Loucy (cell line): Measurements from ENCODE around the gene RGL4.

Source experiments
- H2AFZ ChIP-seq: fragments of 200-600 bp; sonication (generic); 2 replicates; pipeline ENCODE4 v1.6.0; 2016; ENCODE audit warnings: antibody characterized with exemption, mild to moderate bottlenecking, low read length, moderate library complexity
- H3F3A ChIP-seq: fragments of 200-600 bp; 2 replicates; pipeline ENCODE4 v1.6.0; 2016; ENCODE audit warnings: antibody characterized with exemption, low read depth, mild to moderate bottlenecking
- H3K27me3 ChIP-seq: fragments of 200-600 bp; sonication (generic); 2 replicates; pipeline ENCODE4 v1.6.1; 2014; ENCODE audit warnings: low read length, mild to moderate bottlenecking; ENCODE audit not compliant: insufficient read depth, poor library complexity, severe bottlenecking
- H3K36me3 ChIP-seq: fragments of 200-600 bp; sonication (generic); 2 replicates; pipeline ENCODE4 v1.6.1; 2016; ENCODE audit warnings: low read length; ENCODE audit not compliant: insufficient read depth
- H3K4me1 ChIP-seq: fragments of 200-600 bp; sonication (generic); 2 replicates; pipeline ENCODE4 v1.5.1; 2014; ENCODE audit warnings: low read length, mild to moderate bottlenecking; ENCODE audit not compliant: insufficient read depth, poor library complexity, severe bottlenecking
- H3K4me2 ChIP-seq: fragments of 200-600 bp; sonication (generic); 2 replicates; pipeline ENCODE4 v1.6.0; 2014; ENCODE audit warnings: antibody characterized with exemption, low read length, low read depth, mild to moderate bottlenecking; ENCODE audit not compliant: poor library complexity, severe bottlenecking
- H3K4me3 ChIP-seq: fragments of 200-600 bp; sonication (generic); 2 replicates; pipeline ENCODE4 v1.5.1; 2014; ENCODE audit warnings: low read length, mild to moderate bottlenecking, mixed read lengths; ENCODE audit not compliant: poor library complexity, severe bottlenecking
- H3K79me2 ChIP-seq: fragments of 200-600 bp; sonication (generic); 2 replicates; pipeline ENCODE4 v1.6.1; 2014; ENCODE audit warnings: low read length; ENCODE audit not compliant: insufficient read depth
- H3K9ac ChIP-seq: fragments of 200-600 bp; sonication (generic); 2 replicates; pipeline ENCODE4 v1.6.0; 2014; ENCODE audit warnings: mild to moderate bottlenecking, low read depth, low read length, moderate library complexity; ENCODE audit not compliant: poor library complexity, severe bottlenecking
- H3K9me2 ChIP-seq: fragments of 200-600 bp; sonication (generic); replicated peaks from 2 replicates; pipeline ENCODE4 v1.6.1; 2016; ENCODE audit warnings: low read depth, low read length, mixed read lengths
- H3K9me3 ChIP-seq: fragments of 200-600 bp; sonication (generic); 2 replicates; pipeline ENCODE4 v1.6.1; 2014; ENCODE audit warnings: mild to moderate bottlenecking, antibody characterized with exemption, low read length, low read depth; ENCODE audit not compliant: insufficient read depth
- H4K20me1 ChIP-seq: fragments of 200-600 bp; sonication (generic); 2 replicates; pipeline ENCODE4 v1.6.0; 2014; ENCODE audit warnings: antibody characterized with exemption, low read length, mild to moderate bottlenecking; ENCODE audit not compliant: insufficient read depth, poor library complexity, severe bottlenecking
- EZH2phosphoT487 ChIP-seq: fragments of 200-600 bp; IDR thresholded peaks from 2 replicates; pipeline ENCODE4 v1.6.1; 2018; ENCODE audit warnings: antibody characterized with exemption, mild to moderate bottlenecking, moderate library complexity, borderline replicate concordance
- TF ChIP-seq, protein P1 (sequence below): fragments of 200-600 bp; sonication (generic); conservative IDR thresholded peaks from 2 replicates; pipeline ENCODE4 v1.5.1; 2014; ENCODE audit warnings: mild to moderate bottlenecking, antibody characterized with exemption, low read length

The RGL4 gene

DNA sequence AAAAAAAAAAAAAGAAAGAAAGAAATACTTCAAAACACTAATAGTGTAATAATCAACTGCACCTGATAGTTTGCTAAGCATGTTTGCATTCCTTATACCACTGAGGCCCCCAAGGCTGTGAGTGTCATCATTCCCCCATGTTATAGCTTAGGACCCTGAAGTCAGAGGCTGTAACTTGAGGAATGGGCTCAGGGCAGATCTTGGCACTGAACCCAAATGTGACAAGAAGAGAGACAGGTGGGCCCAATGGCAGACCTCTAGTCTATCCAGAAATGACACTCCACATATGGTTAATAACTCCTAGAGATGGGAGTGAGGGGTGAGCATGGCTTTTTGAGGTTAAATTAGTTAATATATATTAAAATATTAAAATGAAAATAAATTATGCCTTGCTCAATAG, 46.9 kb downstream of the RGL4 start:
- peaks cover 3% of the 10 kb centered on the region; the same call in 1 of the 2 replicates for H3K36me3 ChIP-seq
- H4K20me1 ChIP-seq = no peaks in the 10 kb centered on the region
- no peak overlapping the region for H3K9ac ChIP-seq
- no peaks in the 10 kb centered on the region for H3K27me3 ChIP-seq
- no peak overlapping the region for H2AFZ ChIP-seq
- H3K4me3 ChIP-seq = no peak overlapping the region
- H3K4me2 ChIP-seq = no peak overlapping the region
- no peaks in the 10 kb centered on the region for H3K4me1 ChIP-seq
- TF ChIP-seq, protein P1, sequence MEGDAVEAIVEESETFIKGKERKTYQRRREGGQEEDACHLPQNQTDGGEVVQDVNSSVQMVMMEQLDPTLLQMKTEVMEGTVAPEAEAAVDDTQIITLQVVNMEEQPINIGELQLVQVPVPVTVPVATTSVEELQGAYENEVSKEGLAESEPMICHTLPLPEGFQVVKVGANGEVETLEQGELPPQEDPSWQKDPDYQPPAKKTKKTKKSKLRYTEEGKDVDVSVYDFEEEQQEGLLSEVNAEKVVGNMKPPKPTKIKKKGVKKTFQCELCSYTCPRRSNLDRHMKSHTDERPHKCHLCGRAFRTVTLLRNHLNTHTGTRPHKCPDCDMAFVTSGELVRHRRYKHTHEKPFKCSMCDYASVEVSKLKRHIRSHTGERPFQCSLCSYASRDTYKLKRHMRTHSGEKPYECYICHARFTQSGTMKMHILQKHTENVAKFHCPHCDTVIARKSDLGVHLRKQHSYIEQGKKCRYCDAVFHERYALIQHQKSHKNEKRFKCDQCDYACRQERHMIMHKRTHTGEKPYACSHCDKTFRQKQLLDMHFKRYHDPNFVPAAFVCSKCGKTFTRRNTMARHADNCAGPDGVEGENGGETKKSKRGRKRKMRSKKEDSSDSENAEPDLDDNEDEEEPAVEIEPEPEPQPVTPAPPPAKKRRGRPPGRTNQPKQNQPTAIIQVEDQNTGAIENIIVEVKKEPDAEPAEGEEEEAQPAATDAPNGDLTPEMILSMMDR = no peak
- TF ChIP-seq EZH2phosphoT487 = no peak
- no peaks in the 10 kb centered on the region for H3F3A ChIP-seq
- H3K9me2 ChIP-seq = no peaks in the 10 kb centered on the region
- no peaks in the 10 kb centered on the region for H3K79me2 ChIP-seq
- H3K9me3 ChIP-seq = no peaks in the 10 kb centered on the region

DNA sequence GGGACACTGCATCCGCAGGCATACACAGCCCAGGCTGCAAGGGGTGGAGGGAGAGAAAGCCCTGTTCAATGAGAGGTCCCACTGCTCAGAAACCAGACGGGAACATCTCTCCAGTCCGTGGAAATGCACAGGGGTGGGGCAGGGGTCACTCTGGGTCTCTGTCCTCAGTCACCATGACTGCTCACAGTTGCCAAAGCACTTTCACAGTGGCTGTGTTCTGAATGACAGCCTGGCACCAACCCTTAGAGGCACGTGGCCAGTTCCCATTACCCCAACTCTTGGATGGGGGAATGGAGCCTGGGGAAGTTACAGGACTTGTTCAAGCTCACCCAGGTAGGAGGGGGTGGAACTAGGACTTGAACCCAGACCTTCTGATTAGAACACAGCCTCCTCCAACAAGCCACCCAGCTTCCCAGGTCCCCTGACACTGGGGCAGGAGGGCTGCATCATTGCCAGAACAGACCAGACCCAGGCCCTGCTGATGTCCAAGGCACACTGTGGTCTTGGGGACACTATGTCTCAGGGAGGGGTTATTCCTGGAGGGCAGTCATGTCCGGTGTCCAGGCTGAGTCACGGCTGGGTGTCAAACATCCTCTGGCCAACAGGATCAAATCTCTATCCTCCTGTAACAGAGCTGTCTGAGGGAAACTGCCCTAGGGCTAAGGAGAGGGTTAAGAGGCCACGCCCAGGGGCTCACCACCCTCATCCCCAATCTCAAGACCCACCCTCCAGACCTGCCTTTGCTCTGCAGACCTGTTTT, 51.9 kb downstream of the RGL4 start:
- no peak for TF ChIP-seq EZH2phosphoT487
- TF ChIP-seq, protein P1 = no peak
- Histone ChIP-seq H4K20me1 (no peaks in the 10 kb centered on the region), H3K36me3 (peaks cover 21% of the 10 kb centered on the region; the same call in 1 of the 2 replicates)

DNA sequence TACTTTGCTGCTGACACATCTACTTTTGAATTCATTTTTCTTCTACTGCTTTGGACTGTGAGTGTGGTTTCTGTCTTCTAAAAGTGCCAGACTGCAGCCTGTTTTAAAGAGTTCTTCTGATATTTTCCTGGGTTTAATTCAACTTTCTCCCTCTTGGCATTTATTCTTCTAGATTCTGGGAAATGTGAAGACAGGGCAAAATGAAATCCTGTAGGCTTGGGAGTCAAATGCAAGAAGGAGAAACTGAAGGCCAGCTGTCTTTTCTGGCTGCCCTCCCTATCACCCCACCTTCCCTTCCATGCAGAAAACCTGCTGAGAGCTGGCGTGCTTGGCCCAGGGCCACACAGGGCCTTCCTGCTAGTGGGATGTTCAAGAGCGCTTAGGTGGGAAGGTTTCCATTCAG, 52.5 kb downstream of the RGL4 start:
- Histone ChIP-seq H3K9me2 (no peaks in the 10 kb centered on the region), H3K36me3 (peaks cover 21% of the 10 kb centered on the region; the same call in 1 of the 2 replicates), H4K20me1 (no peaks in the 10 kb centered on the region), H3K79me2 (peaks cover 10% of the 10 kb centered on the region; the same call in 1 of the 2 replicates), H3K4me2 (no peak overlapping the region), H3K9me3 (no peaks in the 10 kb centered on the region), H2AFZ (no peak overlapping the region), H3F3A (no peaks in the 10 kb centered on the region), H3K4me3 (no peak overlapping the region), H3K9ac (no peak overlapping the region), H3K27me3 (no peaks in the 10 kb centered on the region), H3K4me1 (no peaks in the 10 kb centered on the region)
- TF ChIP-seq, protein P1 = no peak
- TF ChIP-seq EZH2phosphoT487 = no peak

More for the DNA sequence above, 51.9 kb downstream of the RGL4 start:
- no peak overlapping the region for H3K4me2 ChIP-seq
- no peak overlapping the region for H3K4me3 ChIP-seq
- no peaks in the 10 kb centered on the region for H3F3A ChIP-seq
- H3K9ac ChIP-seq = no peak overlapping the region
- H3K9me2 ChIP-seq = no peaks in the 10 kb centered on the region
- peaks cover 10% of the 10 kb centered on the region; the same call in 1 of the 2 replicates for H3K79me2 ChIP-seq
- H3K27me3 ChIP-seq = no peaks in the 10 kb centered on the region
- no peak overlapping the region for H2AFZ ChIP-seq
- no peaks in the 10 kb centered on the region for H3K9me3 ChIP-seq
- no peaks in the 10 kb centered on the region for H3K4me1 ChIP-seq
